ENCODE measurements around the gene MAML2.

The MAML2 gene

GRCh38 chr11:96326959-96327358, 16.0 kb downstream of the MAML2 start:
- TF ChIP-seq CTCF (IDR thresholded peaks at IDR 0.05; ENCODE audit: insufficient read depth, low read depth, low read length, missing control alignments): no peak
- H3K4me3 ChIP-seq (ENCODE audit: low read depth, low read length): no peak overlapping the region
- no peak for DNase-seq (ENCODE audit: low read depth)

- DNase-seq (ENCODE audit: low read depth): no peak
- TF ChIP-seq CTCF (IDR thresholded peaks at IDR 0.05; ENCODE audit: insufficient read depth, low read depth, low read length, missing control alignments): no peak
- no peak overlapping the region for H3K4me3 ChIP-seq (ENCODE audit: low read depth, low read length)
These were observed 18.1 kb downstream of the MAML2 start for GRCh38 chr11:96324912-96325311.

GRCh38 chr11:96323642-96323985, 19.4 kb downstream of the MAML2 start:
- DNase-seq (ENCODE audit: low read depth): no peak
- no peak for TF ChIP-seq CTCF (IDR thresholded peaks at IDR 0.05; ENCODE audit: insufficient read depth, low read depth, low read length, missing control alignments)
- no peak overlapping the region for H3K4me3 ChIP-seq (ENCODE audit: low read depth, low read length)

GRCh38 chr11:96322775-96323641, 20.0 kb downstream of the MAML2 start:
- H3K4me3 ChIP-seq (ENCODE audit: low read depth, low read length): no peak overlapping the region
- no peak for TF ChIP-seq CTCF (IDR thresholded peaks at IDR 0.05; ENCODE audit: insufficient read depth, low read depth, low read length, missing control alignments)
- DNase-seq (ENCODE audit: low read depth): no peak

GRCh38 chr11:96321091-96321490, 21.9 kb downstream of the MAML2 start:
- H3K4me3 ChIP-seq (ENCODE audit: low read depth, low read length): no peak overlapping the region
- TF ChIP-seq CTCF (IDR thresholded peaks at IDR 0.05; ENCODE audit: insufficient read depth, low read depth, low read length, missing control alignments): no peak
- DNase-seq (ENCODE audit: low read depth): no peak

- TF ChIP-seq CTCF (IDR thresholded peaks at IDR 0.05; ENCODE audit: insufficient read depth, low read depth, low read length, missing control alignments): no peak
- H3K4me3 ChIP-seq (ENCODE audit: low read depth, low read length): no peak overlapping the region
- no peak for DNase-seq (ENCODE audit: low read depth)
These were observed 22.9 kb downstream of the MAML2 start for GRCh38 chr11:96319898-96320656.
